KMS-11 (cell line): ENCODE data around the gene GPR142.

Experiments
- H2AFZ ChIP-seq: fragments of 200-600 bp; sonication (generic); 2 replicates; pipeline ENCODE4 v1.6.1; 2016; ENCODE audit warnings: antibody characterized with exemption, mixed run types, low read depth
- H3K27ac ChIP-seq: fragments of 200-600 bp; sonication (generic); 2 replicates; pipeline ENCODE4 v1.6.1; 2016; ENCODE audit warnings: mild to moderate bottlenecking, mixed run types
- H3K27me3 ChIP-seq: fragments of 200-600 bp; sonication (generic); 2 replicates; pipeline ENCODE4 v1.6.1; 2017; ENCODE audit warnings: mild to moderate bottlenecking, low read depth, mixed run types, moderate library complexity; ENCODE audit not compliant: insufficient read depth
- H3K36me3 ChIP-seq: fragments of 200-600 bp; sonication (generic); 2 replicates; pipeline ENCODE4 v1.6.1; 2017; ENCODE audit warnings: mild to moderate bottlenecking, mixed run types; ENCODE audit not compliant: insufficient read depth
- H3K4me1 ChIP-seq: fragments of 200-600 bp; sonication (generic); 2 replicates; pipeline ENCODE4 v1.6.1; 2016; ENCODE audit warnings: mild to moderate bottlenecking, low read depth, mixed run types; ENCODE audit not compliant: poor library complexity, severe bottlenecking
- H3K4me2 ChIP-seq: fragments of 200-600 bp; sonication (generic); 2 replicates; pipeline ENCODE4 v1.7.0; 2016; ENCODE audit warnings: mild to moderate bottlenecking, mixed run types
- H3K4me3 ChIP-seq: fragments of 200-600 bp; sonication (generic); IDR thresholded peaks from 2 replicates; pipeline ENCODE4 v1.6.1; 2017; ENCODE audit warnings: low read depth, low read length, mixed read lengths; ENCODE audit not compliant: insufficient read depth
- H3K79me2 ChIP-seq: fragments of 200-600 bp; sonication (generic); 2 replicates; pipeline ENCODE4 v1.6.1; 2016; ENCODE audit warnings: low read depth, mixed run types; ENCODE audit not compliant: insufficient read depth
- H3K9ac ChIP-seq: fragments of 200-600 bp; sonication (generic); 2 replicates; pipeline ENCODE4 v1.6.1; 2016; ENCODE audit warnings: mild to moderate bottlenecking, mixed run types
- H4K20me1 ChIP-seq: fragments of 200-600 bp; sonication (generic); 2 replicates; pipeline ENCODE4 v1.6.1; 2016; ENCODE audit warnings: mild to moderate bottlenecking, mixed run types; ENCODE audit not compliant: insufficient read depth
- CTCF ChIP-seq: fragments of 200-600 bp; sonication (generic); conservative IDR thresholded peaks from 2 replicates; pipeline ENCODE4 v1.6.1; 2017; ENCODE audit warnings: low read depth, mild to moderate bottlenecking, antibody characterized with exemption, low read length, moderate library complexity, mixed read lengths

Gene GPR142

GRCh38 chr17:74335529-74336062 lies 31.7 kb upstream of the GPR142 start:
- no peak for TF ChIP-seq CTCF
- no peaks in the 10 kb centered on the region for H3K79me2 ChIP-seq
- no peak overlapping the region for H3K27ac ChIP-seq
- peaks cover 61% of the 10 kb centered on the region for H3K27me3 ChIP-seq
- no peaks in the 10 kb centered on the region for H3K36me3 ChIP-seq
- H3K4me2 ChIP-seq = no peak overlapping the region
- H3K9ac ChIP-seq = no peak overlapping the region
- H3K4me1 ChIP-seq = no peaks in the 10 kb centered on the region
- H4K20me1 ChIP-seq = no peaks in the 10 kb centered on the region
- no peak overlapping the region for H2AFZ ChIP-seq
- no peak overlapping the region for H3K4me3 ChIP-seq

DNA sequence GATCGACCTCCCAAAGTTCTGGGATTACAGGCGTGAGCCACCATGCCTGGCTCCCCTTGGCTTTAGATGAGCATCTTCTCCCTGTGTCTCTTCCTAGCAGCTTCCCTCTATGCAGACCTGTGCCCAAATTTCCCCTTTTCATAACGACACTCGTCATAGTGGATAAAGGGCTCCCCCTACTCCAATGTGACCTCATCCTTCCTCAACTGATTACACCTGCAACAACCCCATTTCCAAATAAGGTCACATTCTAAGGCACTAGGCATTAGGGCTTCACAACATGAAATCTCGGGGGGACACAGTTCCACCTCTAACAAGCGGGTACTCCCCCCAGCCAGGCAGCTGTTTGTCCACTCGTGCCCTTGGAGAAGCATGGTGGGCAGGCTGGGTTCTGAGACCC lies 31.0 kb upstream of the GPR142 start:
- H3K27me3 ChIP-seq = peaks cover 59% of the 10 kb centered on the region
- no peaks in the 10 kb centered on the region for H3K36me3 ChIP-seq
- H3K79me2 ChIP-seq = no peaks in the 10 kb centered on the region
- H3K27ac ChIP-seq = no peak overlapping the region
- H2AFZ ChIP-seq = no peak overlapping the region
- H4K20me1 ChIP-seq = no peaks in the 10 kb centered on the region
- no peak overlapping the region for H3K4me2 ChIP-seq
- H3K4me3 ChIP-seq = no peak overlapping the region
- no peak overlapping the region for H3K9ac ChIP-seq
- no peaks in the 10 kb centered on the region for H3K4me1 ChIP-seq
- no peak for TF ChIP-seq CTCF

DNA sequence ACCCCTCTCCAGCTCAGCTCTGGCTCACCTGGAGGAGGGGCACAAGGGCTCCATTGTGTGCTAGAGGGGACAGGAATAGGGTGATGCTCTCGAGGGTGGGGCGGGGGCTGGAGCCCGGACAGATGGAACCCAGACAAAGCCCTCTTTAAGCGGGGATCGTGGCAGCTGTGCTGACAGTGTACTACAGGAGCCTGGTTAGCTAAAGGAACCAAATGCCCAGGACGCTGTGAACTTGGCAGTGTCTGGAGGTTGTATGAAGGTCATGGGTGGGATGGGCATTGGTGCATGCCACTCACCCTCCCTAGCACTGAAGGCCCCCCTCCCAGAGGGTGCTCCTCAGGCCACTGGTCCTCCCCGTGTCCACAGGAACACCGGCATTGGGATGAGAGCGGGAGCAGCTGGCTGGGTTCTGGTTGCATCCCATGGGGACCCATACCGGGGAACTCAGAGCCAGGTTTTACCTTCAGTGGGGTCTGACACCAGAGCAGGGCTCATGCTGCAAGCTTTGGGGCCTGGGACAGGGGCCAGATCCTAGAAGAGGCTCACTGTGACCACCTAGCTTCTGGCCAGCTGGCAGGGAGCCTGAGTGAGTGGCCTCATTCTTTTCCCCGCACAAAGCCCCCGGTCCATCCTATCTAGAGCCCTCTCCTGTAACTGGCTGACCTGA lies 29.3 kb upstream of the GPR142 start:
- Histone ChIP-seq H3K27ac (no peak overlapping the region), H3K4me3 (no peak overlapping the region), H4K20me1 (no peaks in the 10 kb centered on the region), H3K9ac (no peak overlapping the region), H3K36me3 (no peaks in the 10 kb centered on the region), H3K4me1 (no peaks in the 10 kb centered on the region), H3K27me3 (peaks cover 51% of the 10 kb centered on the region; the same call in 1 of the 2 replicates), H2AFZ (no peak overlapping the region), H3K79me2 (no peaks in the 10 kb centered on the region), H3K4me2 (no peak overlapping the region)
- TF ChIP-seq CTCF = no peak

DNA sequence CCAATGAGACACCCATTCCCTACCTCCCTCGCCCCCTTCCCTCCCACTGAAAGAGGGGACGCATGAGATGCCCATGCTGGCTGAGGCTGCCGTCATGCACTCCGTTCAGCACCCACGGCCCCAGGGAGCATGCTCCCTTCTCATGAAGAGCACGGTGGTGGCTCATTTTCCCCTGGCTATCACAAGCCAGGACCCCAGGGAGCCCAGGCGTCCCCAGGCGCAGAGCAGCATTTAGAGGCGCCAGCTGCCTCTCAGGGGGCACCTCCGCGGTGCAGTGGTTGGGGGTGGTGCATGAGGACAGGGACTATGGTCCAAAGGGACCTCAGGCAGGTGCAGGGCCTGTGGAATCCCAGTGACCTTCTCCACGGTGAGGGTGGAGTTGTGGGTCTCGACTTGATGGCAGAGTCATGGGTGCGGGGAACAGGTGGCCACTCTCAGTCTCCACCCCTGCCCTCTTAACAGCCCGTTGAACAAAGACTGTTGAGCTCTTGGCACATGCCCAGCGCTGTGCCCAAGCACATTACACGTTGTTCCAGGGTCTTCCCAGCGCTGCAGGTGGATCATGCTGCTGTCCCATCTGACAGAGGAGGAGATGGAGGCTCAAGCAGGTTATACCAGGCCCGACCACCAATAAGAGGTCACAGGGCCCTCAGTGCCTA lies 27.6 kb upstream of the GPR142 start:
- Histone ChIP-seq H2AFZ (no peak overlapping the region), H3K4me2 (no peak overlapping the region), H4K20me1 (no peaks in the 10 kb centered on the region), H3K27me3 (peaks cover 58% of the 10 kb centered on the region), H3K9ac (no peak overlapping the region), H3K4me1 (no peaks in the 10 kb centered on the region), H3K4me3 (no peak overlapping the region), H3K79me2 (no peaks in the 10 kb centered on the region), H3K36me3 (no peaks in the 10 kb centered on the region), H3K27ac (no peak overlapping the region)
- no peak for TF ChIP-seq CTCF
